SK-N-SH (cell line): Measurements from ENCODE around the gene EIF2B4. TPM values are rescaled to one million over a fixed set of nuclear protein-coding genes. Genes with fewer than 3 reads are reported as not detected.

ENCODE experiments used
- CTCF ChIA-PET: fragments of 300-600, 350-600 bp; formaldehyde crosslinking; extraction: SDS; loops from one replicate; lab custom pipeline; 2021; lab: Yijun Ruan, JAX
- POLR2A ChIA-PET: fragments of 350-600 bp; sonication (Branson Sonifier 250); formaldehyde crosslinking; extraction: SDS; loops from one replicate; lab custom pipeline; 2020; ENCODE audit warnings: antibody characterized with exemption, inconsistent platforms; lab: Yijun Ruan, JAX
- DNase-seq: peaks from one replicate; pipeline ENCODE4 v3.0.0; 2012
- H2AFZ ChIP-seq: fragments of 200-600 bp; sonication (generic); 2 replicates; pipeline ENCODE4 v1.8.1; 2016; ENCODE audit warnings: antibody characterized with exemption, mild to moderate bottlenecking, low read depth
- H3F3A ChIP-seq: fragments of 200-600 bp; sonication (generic); replicated peaks from 2 replicates; pipeline ENCODE3; 2016; ENCODE audit warnings: antibody characterized with exemption, mild to moderate bottlenecking; ENCODE audit not compliant: insufficient read depth
- H3K27ac ChIP-seq, 2 experiments: fragments of 200-500 bp in 1 of 2; fragments of 200-600 bp in 1 of 2; sonication (Bioruptor generic) in 1 of 2; sonication (generic), shearing (Covaris generic) in 1 of 2; 2 replicates each; pipeline versions ENCODE4 v1.5.1 to v1.6.1; 2014 to 2016; ENCODE audit warnings: low read depth in 2 of 2, inconsistent platforms in 1 of 2, low read length in 1 of 2, mild to moderate bottlenecking in 1 of 2, mixed read lengths in 1 of 2
- H3K27me3 ChIP-seq: fragments of 200-600 bp; sonication (generic), shearing (Covaris generic); 2 replicates; pipeline ENCODE4 v1.6.1; 2016; ENCODE audit warnings: mixed run types; ENCODE audit not compliant: insufficient read depth
- H3K36me3 ChIP-seq, 2 experiments: fragments of 200-500 bp in 1 of 2; fragments of 200-600 bp in 1 of 2; sonication (Bioruptor generic) in 1 of 2; sonication (generic) in 1 of 2; replicated peaks in 1 of 2; 2 replicates each; pipeline versions ENCODE3 to v1.5.1; 2014 to 2016; ENCODE audit warnings: low read length in 1 of 2, mild to moderate bottlenecking in 1 of 2; ENCODE audit not compliant: insufficient read depth in 2 of 2, control insufficient read depth in 1 of 2
- H3K4me1 ChIP-seq, 2 experiments: fragments of 200-500 bp in 1 of 2; fragments of 200-600 bp in 1 of 2; sonication (Bioruptor generic) in 1 of 2; sonication (generic), shearing (Covaris generic) in 1 of 2; 2 replicates each; pipeline versions ENCODE4 v1.5.1 to v1.6.1; 2014 to 2016; ENCODE audit warnings: low read depth in 1 of 2, low read length in 1 of 2, mixed run types in 1 of 2; ENCODE audit not compliant: insufficient read depth in 2 of 2, control insufficient read depth in 1 of 2
- H3K4me2 ChIP-seq: fragments of 200-600 bp; sonication (generic), shearing (Covaris generic); 2 replicates; pipeline ENCODE4 v1.6.1; 2017; ENCODE audit warnings: mixed run types
- H3K4me3 ChIP-seq, 2 experiments: fragments of 200-500 bp in 1 of 2; fragments of 200-600 bp in 1 of 2; sonication (Bioruptor generic) in 1 of 2; sonication (generic), shearing (Covaris generic) in 1 of 2; 2 replicates each; pipeline versions ENCODE4 v1.5.1 to v1.8.1; 2014 to 2016; ENCODE audit warnings: low read depth in 2 of 2, inconsistent platforms in 1 of 2, low read length in 1 of 2, mild to moderate bottlenecking in 1 of 2, mixed read lengths in 1 of 2, moderate library complexity in 1 of 2
- H3K79me2 ChIP-seq: fragments of 200-600 bp; sonication (generic); 2 replicates; pipeline ENCODE4 v1.8.1; 2017; ENCODE audit warnings: mild to moderate bottlenecking; ENCODE audit not compliant: insufficient read depth
- H3K9ac ChIP-seq: fragments of 200-600 bp; sonication (generic); 2 replicates; pipeline ENCODE4 v1.6.1; 2017; ENCODE audit warnings: mixed run types
- H3K9me2 ChIP-seq: fragments of 200-600 bp; sonication (generic); 2 replicates; pipeline ENCODE4 v1.6.1; 2017; ENCODE audit warnings: mixed run types
- H3K9me3 ChIP-seq: fragments of 200-600 bp; sonication (generic); 2 replicates; pipeline ENCODE4 v1.6.1; 2017; ENCODE audit warnings: mixed run types, mild to moderate bottlenecking, moderate library complexity
- H4K20me1 ChIP-seq: fragments of 200-600 bp; sonication (generic); 2 replicates; pipeline ENCODE4 v1.6.1; 2017; ENCODE audit warnings: mild to moderate bottlenecking, mixed run types; ENCODE audit not compliant: insufficient read depth
- CTCF ChIP-seq: fragments of 200-600 bp; sonication (generic); IDR thresholded peaks from 2 replicates; pipeline ENCODE4 v1.6.1; 2017; ENCODE audit warnings: antibody characterized with exemption, mild to moderate bottlenecking, moderate library complexity
- GABPA ChIP-seq: IDR thresholded peaks from 2 replicates; pipeline ENCODE4 v1.4.0; 2012; ENCODE audit warnings: low read depth, mild to moderate bottlenecking
- GATA2 ChIP-seq: sonication (generic); formaldehyde crosslinking; IDR thresholded peaks from 2 replicates; pipeline ENCODE4 v1.5.0; 2020; ENCODE audit warnings: mild to moderate bottlenecking, missing genetic modification reagents
- PBX3 ChIP-seq: IDR thresholded peaks from 2 replicates; pipeline ENCODE4; 2012
- POLR2AphosphoS5 ChIP-seq: IDR thresholded peaks from 2 replicates; pipeline ENCODE4 v1.6.1; 2012; ENCODE audit warnings: low read depth, low read length
- RAD21 ChIP-seq: IDR thresholded peaks from 2 replicates; pipeline ENCODE4 v1.6.1; 2012; ENCODE audit warnings: mild to moderate bottlenecking, low read length
- RCOR1 ChIP-seq: fragments of 150-350 bp; IDR thresholded peaks from 2 replicates; pipeline ENCODE4 v1.6.1; 2017; ENCODE audit warnings: antibody characterized with exemption, low read length
- RFX5 ChIP-seq: IDR thresholded peaks from 2 replicates; pipeline ENCODE4 v1.6.1; 2012; ENCODE audit warnings: mild to moderate bottlenecking, improper control_type of control experiment, low read length
- RXRA ChIP-seq: IDR thresholded peaks from 2 replicates; pipeline ENCODE4 v1.4.0; 2012; ENCODE audit warnings: low read depth, mild to moderate bottlenecking, borderline replicate concordance
- USF2 ChIP-seq: fragments of 150-350 bp; IDR thresholded peaks from 2 replicates; pipeline ENCODE4 v1.6.1; 2017; ENCODE audit warnings: antibody characterized with exemption, low read length, low read depth, borderline replicate concordance
- ZBTB33 ChIP-seq: IDR thresholded peaks from 2 replicates; pipeline ENCODE4 v1.4.0; 2012; ENCODE audit warnings: low read depth, borderline replicate concordance
- WGBS: methylation state at CpG from one replicate; pipeline ENCODE4 v1.1.6; 2017; ENCODE audit warnings: low lambda C conversion rate; 5-methylcytosine and 5-hydroxymethylcytosine counted together
- polyA plus RNA-seq, 3 experiments: library from polyadenylated mRNA; depleted of rRNA; stranded (reverse); fragments of >200 nt; gene quantifications; 2 replicates each; pipeline ENCODE4 v1.2.3, GENCODE V29; 2012

Gene EIF2B4
- polyA plus RNA-seq, 1 of the 3 experiments (the other 2 are of a cell fraction), result 51.7 TPM

GRCh38 chr2:27378096-27378808 lies 8.1 kb upstream of the EIF2B4 start:
- TF ChIP-seq RCOR1 (no peak), PBX3 (peak; percentile 27), RAD21 (peak; percentile 37; the same call in 1 of the 2 replicates), CTCF (peak; percentile 49), RFX5 (no peak), RXRA (no peak)
- TF ChIP-seq, all 33 proteins: peak for 3
- H3K4me1 ChIP-seq, result peaks cover 15 to 58% of the 10 kb centered on the region in 2 experiments; a peak in 3 of 4 replicates
- peak overlapping the region in 1 of 2 experiments; percentile 86; a peak in 3 of 4 replicates for H3K4me3 ChIP-seq
- H4K20me1 ChIP-seq, result peaks cover 4% of the 10 kb centered on the region; the same call in 1 of the 2 replicates
- peak overlapping the region in 1 of 2 experiments; percentile 54; a peak in 1 of 4 replicates for H3K27ac ChIP-seq
- CTCF ChIA-PET, result interaction anchor here (5.7 kb wide), 1 partner anchor 30 kb away, joined by 28 read pairs; the partner anchor contains the start of gene PPM1G
- H3K9me2 ChIP-seq, result no peaks in the 10 kb centered on the region
- peaks cover 48 to 79% of the 10 kb centered on the region in 2 experiments for H3K36me3 ChIP-seq
- peak; percentile 55 for DNase-seq
- H3K79me2 ChIP-seq, result peaks cover 48% of the 10 kb centered on the region
- peak overlapping the region; percentile 89 for H3K4me2 ChIP-seq
- H2AFZ ChIP-seq, result no peak overlapping the region
- H3F3A ChIP-seq, result peaks cover 32% of the 10 kb centered on the region
- WGBS, result 84% methylated on average over 27 of the region's 29 CpGs
- no peaks in the 10 kb centered on the region for H3K27me3 ChIP-seq
- no peaks in the 10 kb centered on the region for H3K9me3 ChIP-seq
- H3K9ac ChIP-seq, result no peak overlapping the region
- POLR2A ChIA-PET, result interaction anchor here (2.0 to 4.4 kb wide), 3 partner anchors 7 to 56 kb away, joined by 5 to 34 read pairs (median 20); partner anchors contain the start of genes EIF2B4, GTF3C2, MPV17 and SNX17

GRCh38 chr2:27377618-27378095 lies 7.5 kb upstream of the EIF2B4 start:
- Histone ChIP-seq H4K20me1 (peaks cover 4% of the 10 kb centered on the region; the same call in 1 of the 2 replicates), H3F3A (peaks cover 26% of the 10 kb centered on the region), H2AFZ (no peak overlapping the region), H3K9me3 (no peaks in the 10 kb centered on the region)
- DNase-seq, result no peak
- WGBS, result 97% methylated on average over 17 of the region's 18 CpGs
- CTCF ChIA-PET, result interaction anchor here (5.7 kb wide), 1 partner anchor 30 kb away, joined by 28 read pairs; the partner anchor contains the start of gene PPM1G
- TF ChIP-seq POLR2AphosphoS5 (no peak; the same call in 1 of the 2 replicates), GATA2 (CRISPR knock-in tag) (no peak), GABPA (no peak), RAD21 (no peak), USF2 (peak; percentile 19; the same call in 1 of the 2 replicates), ZBTB33 (no peak)
- TF ChIP-seq, all 33 proteins: peak for 1
- Histone ChIP-seq H3K79me2 (peaks cover 53% of the 10 kb centered on the region), H3K27me3 (no peaks in the 10 kb centered on the region), H3K27ac (peak overlapping the region in 1 of 2 experiments; percentile 54; a peak in 1 of 4 replicates), H3K9ac (no peak overlapping the region), H3K4me1 (peaks cover 15 to 58% of the 10 kb centered on the region in 2 experiments; a peak in 3 of 4 replicates), H3K4me3 (no peak overlapping the region), H3K9me2 (no peaks in the 10 kb centered on the region), H3K4me2 (no peak overlapping the region), H3K36me3 (peaks cover 54 to 81% of the 10 kb centered on the region in 2 experiments)
- POLR2A ChIA-PET, result interaction anchor here (1.2 to 4.4 kb wide), 2 partner anchors 21 kb away, joined by 5 to 20 read pairs; partner anchors contain the start of gene GTF3C2
